ENCODE measurements around the gene STK32A.
A peak's percentile ranks its signal among the peaks of the same experiment; 100 is the strongest.

STK32A gene

GRCh38 chr5:147267082-147267832 lies 32.4 kb downstream of the STK32A start:
- no peak for DNase-seq

- DNase-seq = no peak
Measured at GRCh38 chr5:147276497-147276896, 41.7 kb downstream of the STK32A start.

GRCh38 chr5:147286296-147286695 lies 51.5 kb downstream of the STK32A start:
- no peak for DNase-seq

- DNase-seq = no peak
Measured at GRCh38 chr5:147287110-147287509, 52.3 kb downstream of the STK32A start.

GRCh38 chr5:147290261-147290660 lies 55.4 kb downstream of the STK32A start:
- DNase-seq = peak; percentile 14 to 36

- no peak for DNase-seq
Measured at GRCh38 chr5:147303251-147303650, 68.4 kb downstream of the STK32A start.

GRCh38 chr5:147303976-147304375 lies 69.2 kb downstream of the STK32A start:
- DNase-seq = no peak

- DNase-seq = no peak
Measured at GRCh38 chr5:147305147-147305546, 70.3 kb downstream of the STK32A start.

GRCh38 chr5:147306351-147306750 lies 71.5 kb downstream of the STK32A start:
- DNase-seq = no peak

- DNase-seq = no peak
Measured at GRCh38 chr5:147307170-147307569, 72.3 kb downstream of the STK32A start.

- no peak for DNase-seq
Measured at GRCh38 chr5:147309621-147310020, 74.8 kb downstream of the STK32A start.

GRCh38 chr5:147310059-147310704 lies 75.4 kb downstream of the STK32A start:
- peak; percentile 47 to 72 for DNase-seq

GRCh38 chr5:147317978-147318684 lies 83.3 kb downstream of the STK32A start:
- no peak for DNase-seq

- peak in 1 of 2 experiments; percentile 63 for DNase-seq
Measured at GRCh38 chr5:147321569-147321968, 86.7 kb downstream of the STK32A start.

- DNase-seq = no peak
Measured at GRCh38 chr5:147327421-147327820, 92.6 kb downstream of the STK32A start.

GRCh38 chr5:147327905-147328304 lies 93.1 kb downstream of the STK32A start:
- no peak for DNase-seq

GRCh38 chr5:147332658-147333057 lies 97.8 kb downstream of the STK32A start:
- peak; percentile 39 to 73 for DNase-seq

- DNase-seq = no peak
Measured at GRCh38 chr5:147336876-147337275, 102.0 kb downstream of the STK32A start.

- no peak for DNase-seq
Measured at GRCh38 chr5:147339313-147339712, 104.5 kb downstream of the STK32A start.

- DNase-seq = no peak
Measured at GRCh38 chr5:147340941-147341340, 106.1 kb downstream of the STK32A start.

GRCh38 chr5:147341345-147341744 lies 106.5 kb downstream of the STK32A start:
- no peak for DNase-seq

- no peak for DNase-seq
Measured at GRCh38 chr5:147344861-147345260, 110.0 kb downstream of the STK32A start.

GRCh38 chr5:147346006-147346561 lies 111.3 kb downstream of the STK32A start:
- no peak for DNase-seq

GRCh38 chr5:147348046-147348445 lies 113.2 kb downstream of the STK32A start:
- no peak for DNase-seq

Data from NCI-H2081 (cell line).